HG03439 (cell line): ENCODE results near the gene ZNF654.
"Not testable (repeated sequence)": the region's sequence is repeated elsewhere in the genome, so short reads cannot be mapped to it uniquely, and the experiment has no call there.

ENCODE experiments used
- ATAC-seq: cut with Tn5 transposase; IDR thresholded peaks from one replicate; pipeline ENCODE4 v1.9.1; 2021; ENCODE audit warnings: mild to moderate bottlenecking, moderate library complexity; ENCODE audit not compliant: unreplicated experiment

The ZNF654 gene

DNA sequence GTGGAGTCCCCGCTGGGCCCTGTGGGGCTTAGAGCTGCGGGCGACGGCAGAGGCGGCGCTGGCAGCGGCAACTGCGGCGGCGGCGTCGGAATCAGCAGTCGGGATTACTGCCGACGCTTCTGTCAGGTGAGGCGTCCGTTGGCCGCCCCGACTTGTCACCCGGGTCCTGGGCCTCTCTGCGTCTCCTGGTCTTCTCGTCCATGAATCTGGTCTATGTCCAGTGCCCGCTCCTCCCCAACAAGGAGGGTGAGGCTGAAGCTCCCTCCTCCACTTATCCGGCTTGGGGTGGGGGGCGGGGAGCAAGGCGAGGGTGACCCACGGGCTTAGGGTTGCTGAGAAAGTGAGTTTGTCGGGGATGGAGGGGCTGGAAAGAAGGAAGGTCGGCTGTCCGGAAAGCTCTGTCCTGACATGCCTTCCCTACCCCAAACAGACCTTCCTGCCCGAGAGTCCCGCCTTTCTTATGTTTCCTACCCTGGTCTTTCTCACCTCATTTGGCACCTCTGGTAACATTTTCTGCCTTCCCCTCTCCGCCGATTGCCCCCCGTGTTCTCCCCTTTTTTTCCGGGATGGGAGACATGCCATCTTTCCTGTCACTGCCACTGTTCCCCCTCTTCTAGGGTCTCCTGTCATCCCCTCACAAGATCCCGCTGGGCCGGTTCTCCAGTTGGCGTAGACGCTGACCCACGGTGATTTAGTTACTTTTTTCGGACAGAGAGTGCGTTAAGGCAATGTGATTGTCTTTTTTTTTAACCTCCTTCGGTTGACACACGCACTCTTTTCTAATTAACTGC, 520 bp downstream of the ZNF654 start:
- ATAC-seq = peak; percentile 16

DNA sequence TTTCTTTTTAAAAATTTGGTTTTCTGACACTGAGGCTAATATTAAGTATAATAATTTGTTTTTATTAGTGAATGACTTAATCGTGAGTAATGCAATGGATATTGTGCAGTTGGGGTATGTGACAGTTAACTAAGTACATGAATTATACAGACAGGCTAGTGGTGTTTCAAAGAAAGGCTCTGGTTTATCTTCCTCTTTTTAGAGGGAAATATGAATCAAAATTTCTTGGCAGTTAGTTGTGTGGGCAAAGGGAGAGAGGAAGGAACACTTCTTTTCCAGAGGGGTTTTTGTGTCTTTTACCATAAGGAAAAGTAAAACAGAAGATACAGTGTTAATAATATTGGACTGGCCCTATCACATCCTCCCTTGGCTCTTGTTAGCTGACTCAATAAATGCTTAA, 2.7 kb downstream of the ZNF654 start:
- no peak for ATAC-seq

DNA sequence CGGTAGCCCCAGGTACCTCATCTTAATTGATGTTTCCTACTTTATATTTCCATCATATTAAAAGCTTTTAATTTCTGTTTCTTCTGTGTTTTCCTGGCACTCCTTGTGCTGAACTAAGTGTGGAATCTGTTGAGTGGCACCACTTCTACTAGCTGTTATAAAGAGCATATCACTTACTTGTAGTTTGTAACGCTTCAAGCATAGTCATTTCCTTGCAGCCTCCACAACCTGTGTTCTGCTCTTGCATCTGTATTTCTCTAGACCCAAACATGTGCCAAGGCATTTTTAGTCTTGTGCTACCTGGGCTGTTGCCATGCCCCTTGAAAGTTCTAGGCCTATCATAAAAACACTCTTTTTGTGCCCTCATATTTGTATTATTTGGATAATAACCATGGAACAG, 16.0 kb downstream of the ZNF654 start:
- no peak for ATAC-seq

DNA sequence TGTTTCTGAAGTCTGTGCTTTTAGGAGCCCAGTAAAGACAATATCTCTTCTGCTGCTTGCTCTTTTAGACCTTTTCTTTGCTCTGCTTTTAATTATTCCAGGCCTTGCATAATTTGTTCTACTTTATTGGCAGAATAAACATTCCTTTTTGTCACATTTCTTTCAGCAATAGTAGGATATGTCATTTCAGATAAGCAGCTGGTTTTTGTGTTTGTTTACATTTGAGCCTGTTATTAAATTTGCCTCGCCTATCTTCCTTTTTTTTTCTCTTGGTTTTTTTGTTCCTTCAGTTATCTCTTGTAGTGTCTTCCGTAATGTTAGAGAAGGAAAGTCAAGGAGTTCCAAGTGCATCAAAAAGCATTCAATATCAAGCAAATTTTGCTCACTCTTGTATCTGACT, 16.4 kb downstream of the ZNF654 start:
- no peak for ATAC-seq

DNA sequence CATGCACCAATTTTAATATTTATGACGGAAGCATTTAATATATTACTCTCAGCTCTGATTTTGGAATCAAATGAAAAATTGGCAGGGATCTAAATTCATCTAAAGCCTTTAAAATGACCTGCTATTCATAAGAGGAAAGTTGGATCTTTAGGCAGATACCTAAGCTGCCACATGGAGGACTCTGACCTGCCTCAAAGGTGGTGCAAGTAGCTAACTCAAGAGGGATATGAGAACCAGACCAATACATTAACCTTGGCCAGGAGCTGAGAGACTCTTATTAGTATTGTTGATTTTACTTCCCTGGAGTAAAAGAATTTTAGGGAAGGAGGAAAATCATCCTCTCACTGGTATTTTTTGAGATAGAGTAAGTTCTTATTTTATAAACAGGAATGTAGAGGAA, 17.7 kb downstream of the ZNF654 start:
- no peak for ATAC-seq

DNA sequence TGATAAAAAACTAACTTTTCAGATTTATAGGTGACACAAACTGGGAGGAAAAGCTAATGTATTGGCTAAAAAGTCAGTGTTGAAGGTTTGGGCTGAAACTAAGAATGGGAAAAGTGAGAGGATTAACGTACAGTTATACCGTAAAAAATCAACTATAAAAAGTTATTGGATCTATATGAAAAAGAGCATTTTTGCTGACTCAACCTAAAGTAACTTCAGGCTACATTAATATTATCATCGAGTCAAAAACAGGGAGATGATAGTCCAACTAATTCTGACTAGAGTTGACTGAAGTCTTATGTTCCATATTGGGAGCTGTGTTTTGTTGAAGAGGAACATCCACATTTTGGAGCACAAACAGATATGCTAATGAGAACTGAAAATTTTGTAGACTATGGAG, 19.9 kb downstream of the ZNF654 start:
- no peak for ATAC-seq

DNA sequence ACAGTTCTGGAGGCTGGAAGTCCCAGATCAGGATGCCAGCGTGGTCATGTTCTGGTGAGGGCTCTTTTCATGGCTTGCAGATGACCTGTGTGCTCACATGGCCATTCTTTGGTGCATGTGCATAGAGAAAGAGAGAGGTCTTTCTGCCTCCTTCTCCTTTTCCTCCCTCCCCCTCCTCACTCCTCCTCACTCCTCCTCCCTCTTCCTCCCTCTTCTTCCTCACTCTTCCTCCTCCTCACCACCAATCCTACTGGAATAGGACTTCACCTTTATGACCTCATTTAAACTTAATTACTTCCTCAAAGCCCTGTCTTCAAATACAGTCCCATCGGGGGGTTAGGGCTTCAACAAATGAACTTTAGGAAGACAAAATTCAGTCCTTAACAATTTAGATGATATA, 23.8 kb downstream of the ZNF654 start:
- no peak for ATAC-seq

DNA sequence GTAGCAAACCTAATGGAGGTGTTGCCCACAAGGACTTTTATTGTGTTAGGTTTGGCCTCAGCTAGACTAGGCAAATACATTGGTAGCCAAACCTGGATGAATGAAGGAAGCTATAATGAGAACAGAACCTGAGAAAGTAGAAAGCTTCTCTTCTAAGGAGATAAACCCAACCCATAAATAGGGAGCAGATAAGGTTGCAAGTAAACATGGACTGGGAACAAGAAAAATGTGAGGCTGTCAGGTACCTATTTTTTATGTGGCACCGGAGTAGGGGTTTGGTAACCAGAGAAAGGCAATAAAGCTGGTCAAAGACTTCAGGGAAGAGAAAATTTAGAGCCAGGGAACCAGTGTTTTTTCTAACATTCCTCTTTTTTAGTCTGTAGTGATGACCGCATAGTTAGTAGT, 25.0 kb downstream of the ZNF654 start:
- ATAC-seq = no peak

DNA sequence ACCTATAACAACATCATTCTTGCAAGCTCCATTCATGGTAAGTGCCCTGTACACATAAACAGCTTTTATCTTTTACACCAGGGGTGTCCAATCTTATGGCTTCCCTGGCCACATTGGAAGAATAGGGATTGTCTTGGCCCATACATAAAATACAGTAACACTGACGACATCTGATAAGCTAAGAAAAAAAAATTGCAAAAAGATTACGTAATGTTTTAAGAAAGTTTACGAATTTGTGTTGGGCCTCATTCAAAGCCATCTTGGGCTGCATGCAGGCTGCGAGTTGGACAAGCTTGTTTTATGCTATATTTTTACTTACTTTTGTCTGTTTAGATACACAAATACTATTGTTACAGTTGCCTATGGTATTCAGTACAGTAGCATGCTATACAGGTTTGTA, 31.6 kb downstream of the ZNF654 start:
- ATAC-seq = no peak

DNA sequence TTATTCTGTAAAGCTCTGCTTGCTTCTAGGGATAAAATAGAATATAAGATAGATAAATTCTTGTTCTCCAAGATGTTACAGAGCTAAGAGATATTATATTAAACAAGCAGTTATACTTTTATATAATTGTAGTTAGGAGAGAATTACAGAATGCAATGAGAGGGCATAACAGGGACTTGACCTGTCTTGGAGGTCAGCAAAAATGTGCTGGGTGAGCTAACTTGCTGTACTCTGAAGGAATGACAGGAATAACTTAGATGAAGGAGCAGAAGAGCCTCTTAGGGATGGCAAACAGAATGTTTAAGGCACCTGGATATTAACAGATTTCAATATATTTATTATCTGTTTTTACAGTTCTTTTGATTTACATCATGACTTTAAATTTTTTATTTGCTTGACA, 33.2 kb downstream of the ZNF654 start:
- no peak for ATAC-seq

DNA sequence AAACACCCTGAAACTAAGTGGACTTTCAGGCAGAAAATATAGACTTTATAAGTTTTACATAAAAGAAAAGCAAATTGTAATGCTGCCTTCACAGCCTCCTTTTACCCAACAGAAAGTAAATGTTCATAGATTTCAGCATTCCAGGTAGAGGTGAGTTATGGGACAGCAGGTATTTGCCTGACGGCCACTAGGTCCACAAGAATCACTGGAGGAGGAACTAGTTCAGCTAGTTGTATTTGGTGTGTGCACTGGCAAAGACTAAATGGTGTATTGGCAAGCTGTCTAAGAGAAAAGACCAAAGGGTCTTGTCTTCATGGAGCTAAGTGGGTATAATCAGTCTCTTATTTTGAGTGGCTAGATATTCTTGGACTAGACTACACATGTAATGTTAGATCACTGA, 34.2 kb downstream of the ZNF654 start:
- ATAC-seq = no peak

DNA sequence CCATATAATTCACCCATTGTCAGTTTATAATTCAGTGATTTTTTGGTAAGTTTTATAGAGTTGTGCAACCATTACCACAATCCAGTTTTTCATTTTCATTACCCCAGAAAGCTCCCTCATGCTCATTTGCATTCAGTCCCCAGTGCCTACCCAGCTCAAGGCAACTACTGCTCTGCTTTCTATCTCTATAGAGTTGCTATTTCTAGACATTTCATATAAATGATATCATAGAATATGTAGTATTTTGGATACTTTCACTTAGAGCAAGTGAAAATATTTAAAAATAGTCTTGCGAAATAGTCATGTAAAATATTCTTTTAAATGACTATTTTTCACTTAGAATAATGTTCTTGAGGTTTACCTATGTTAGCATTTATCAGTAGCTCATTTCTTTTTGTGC, 42.1 kb downstream of the ZNF654 start:
- no peak for ATAC-seq

DNA sequence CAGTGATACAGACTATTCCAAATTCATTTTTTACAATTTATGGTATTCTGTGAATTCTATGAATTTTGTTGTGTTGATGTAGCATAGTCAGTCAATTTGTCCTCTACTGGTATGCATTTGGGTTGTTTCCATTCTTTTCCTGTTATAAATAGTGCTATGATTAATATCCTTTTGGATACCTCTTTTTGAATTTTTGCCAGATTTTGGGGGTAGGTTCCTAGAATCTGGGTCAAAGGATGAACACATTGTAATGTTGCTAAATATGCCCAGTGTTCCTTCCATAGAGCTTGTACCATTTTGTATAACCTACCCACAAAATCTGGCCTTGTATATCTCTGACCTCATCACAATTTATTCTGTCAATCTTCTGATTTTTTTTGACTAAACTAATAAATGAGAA, 46.3 kb downstream of the ZNF654 start:
- no peak for ATAC-seq

DNA sequence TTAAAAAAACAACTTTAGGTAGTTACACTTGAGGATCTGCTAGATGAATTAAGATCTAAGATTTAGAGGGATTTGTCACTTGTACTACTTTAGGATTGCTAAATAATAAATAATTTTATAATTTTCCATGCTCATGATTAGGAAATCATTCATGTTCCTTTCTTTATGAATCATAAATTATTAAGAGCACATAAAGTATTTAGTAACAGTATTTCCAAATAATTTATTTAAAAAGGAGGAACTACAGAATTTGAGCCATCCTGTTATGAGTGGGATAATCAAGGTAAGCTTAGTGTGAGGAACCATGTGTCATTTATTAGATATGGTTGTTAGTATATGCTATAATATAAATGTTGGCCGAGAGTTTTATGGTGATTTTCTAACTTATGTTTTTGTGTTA, 53.2 kb downstream of the ZNF654 start:
- no peak for ATAC-seq

DNA sequence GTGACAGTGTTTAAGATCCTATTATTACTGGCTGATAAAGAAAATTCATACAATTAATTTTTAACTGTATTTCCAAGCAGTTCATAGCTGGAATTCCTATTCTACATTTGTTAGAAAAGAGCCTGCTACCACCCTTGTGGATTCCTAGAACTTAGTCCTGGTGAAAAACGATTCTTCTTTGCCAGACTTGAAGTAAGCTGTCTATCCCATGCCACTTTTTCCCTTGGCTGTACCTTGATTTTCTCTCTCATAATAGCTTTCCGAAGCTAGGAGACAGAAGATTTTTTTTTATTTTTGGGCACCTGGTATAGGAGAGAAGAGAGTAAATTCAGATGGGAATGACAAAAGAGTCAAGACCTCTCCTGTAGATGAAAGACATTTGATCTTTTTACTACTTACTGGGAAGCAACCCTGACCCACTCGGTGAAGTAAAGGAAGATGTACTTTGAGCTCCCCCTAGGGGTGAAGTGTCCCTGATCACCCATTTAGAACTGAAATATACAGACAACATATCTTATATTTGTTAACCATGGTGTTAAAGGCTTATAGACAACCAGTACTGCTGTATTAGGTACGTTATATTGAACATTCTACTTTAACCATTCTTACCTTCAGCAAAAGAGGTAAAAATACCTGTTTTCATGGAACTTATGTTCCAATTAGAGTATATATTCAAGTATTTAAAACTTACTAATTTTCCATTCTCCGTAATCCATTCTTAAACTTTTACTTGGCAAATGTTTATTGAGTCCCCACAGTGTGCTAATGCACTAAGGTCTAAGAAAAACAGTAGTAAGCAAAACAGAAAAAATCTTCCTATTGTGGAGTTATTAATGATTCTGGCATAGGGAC, 54.5 kb downstream of the ZNF654 start:
- peak; percentile 82 for ATAC-seq

DNA sequence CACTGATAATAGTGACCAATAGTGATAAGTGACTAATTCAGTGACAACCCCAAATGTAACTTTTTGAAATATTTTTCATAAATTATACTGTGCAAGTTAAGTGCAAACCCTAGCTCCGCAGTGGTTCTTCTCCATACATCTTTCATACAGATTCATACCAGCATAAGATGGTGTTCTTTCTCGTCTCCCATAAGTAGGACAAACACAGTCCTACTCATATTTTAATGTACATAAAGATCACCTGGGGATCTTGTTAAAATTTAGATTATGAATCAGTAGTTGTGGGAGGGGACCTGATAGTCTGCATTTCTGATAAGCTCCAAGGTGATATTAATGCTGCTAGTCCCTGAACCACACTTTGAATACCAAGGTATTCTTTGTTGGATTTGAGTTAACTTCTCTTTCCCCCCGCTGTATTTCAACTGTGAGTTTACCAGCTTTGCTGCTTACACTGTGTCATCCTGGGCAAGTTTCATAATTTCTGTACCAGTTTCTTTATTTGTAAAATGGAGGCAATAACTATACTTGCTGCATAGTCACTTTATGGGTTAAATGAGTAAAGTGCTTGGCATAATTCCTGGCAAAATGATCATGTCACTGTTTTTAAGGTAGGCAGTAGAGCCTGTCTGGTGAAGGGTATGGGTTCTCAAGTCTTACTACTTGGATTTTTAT, 56.0 kb downstream of the ZNF654 start:
- ATAC-seq = no peak

DNA sequence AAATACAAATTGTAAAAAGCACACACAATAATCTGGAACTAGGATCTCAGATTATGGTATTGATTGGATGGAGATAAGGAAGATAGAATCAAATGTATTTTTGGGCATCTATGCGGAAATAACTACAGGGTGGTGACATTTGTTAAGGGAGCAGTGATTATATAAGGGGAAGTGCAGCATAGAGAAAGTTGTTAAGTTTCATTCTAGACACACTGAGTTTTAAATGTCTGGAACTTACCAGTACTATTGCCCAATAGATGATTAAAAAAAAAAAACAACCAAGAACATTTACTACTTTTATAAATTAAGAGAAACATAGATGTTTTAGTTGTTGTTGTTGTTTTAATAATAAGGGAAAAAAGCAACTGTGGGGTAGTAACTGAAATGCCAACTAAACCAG, 58.6 kb downstream of the ZNF654 start:
- no peak for ATAC-seq

DNA sequence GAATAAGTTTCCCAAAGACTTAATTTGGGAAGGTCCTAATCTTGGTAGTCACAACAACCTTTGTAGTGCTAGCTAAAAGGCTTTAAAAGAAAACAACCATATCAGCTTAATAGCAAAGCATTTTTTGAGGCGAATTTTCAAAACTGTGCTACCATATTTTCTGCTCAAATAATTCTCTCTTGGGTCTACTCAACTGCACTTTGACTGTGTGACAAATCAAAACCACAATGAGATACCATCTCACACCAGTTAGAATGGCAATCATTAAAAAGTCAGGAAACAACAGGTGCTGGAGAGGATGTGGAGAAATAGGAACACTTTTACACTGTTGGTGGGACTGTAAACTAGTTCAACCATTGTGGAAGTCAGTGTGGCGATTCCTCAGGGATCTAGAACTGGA, 59.5 kb downstream of the ZNF654 start:
- ATAC-seq = not testable (repeated sequence)

DNA sequence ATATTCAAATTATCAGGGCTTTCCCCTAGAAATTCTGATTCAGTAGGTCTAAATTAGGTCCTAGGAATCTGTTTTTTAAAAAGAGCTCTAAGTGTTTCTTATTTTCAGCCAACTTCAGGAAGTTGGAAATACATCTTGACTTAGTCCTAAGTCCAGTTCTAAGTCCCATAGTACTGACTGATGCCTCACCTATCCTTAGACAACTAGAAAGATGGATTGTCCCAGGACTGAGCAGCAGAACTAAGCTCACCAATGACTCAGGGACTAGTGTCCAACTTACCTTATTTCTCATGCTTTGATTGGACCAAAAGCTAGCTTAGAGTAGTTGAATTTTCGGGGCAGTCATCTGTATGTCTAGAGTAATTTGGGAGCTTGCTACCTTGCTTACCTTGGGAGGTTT, 64.5 kb downstream of the ZNF654 start:
- ATAC-seq = no peak

DNA sequence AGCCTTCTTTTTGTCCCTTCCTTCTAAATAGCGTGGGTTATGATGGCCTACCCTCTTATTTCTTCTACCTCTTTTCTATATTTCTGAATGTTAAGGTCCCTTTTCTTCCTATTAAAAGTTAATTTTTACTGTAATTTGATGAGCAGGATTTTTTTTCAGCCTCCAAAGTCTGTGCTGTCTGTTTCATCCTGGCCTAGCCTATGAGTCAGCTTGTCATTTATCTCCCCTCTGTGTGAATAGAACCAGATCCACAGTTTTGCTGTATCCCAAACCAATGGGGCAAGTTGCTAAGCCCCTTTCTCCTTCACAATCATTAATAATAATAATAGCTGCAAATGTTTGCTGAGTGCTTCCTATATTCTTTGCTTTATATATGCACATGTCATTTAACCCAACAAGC, 72.6 kb downstream of the ZNF654 start:
- ATAC-seq = no peak

DNA sequence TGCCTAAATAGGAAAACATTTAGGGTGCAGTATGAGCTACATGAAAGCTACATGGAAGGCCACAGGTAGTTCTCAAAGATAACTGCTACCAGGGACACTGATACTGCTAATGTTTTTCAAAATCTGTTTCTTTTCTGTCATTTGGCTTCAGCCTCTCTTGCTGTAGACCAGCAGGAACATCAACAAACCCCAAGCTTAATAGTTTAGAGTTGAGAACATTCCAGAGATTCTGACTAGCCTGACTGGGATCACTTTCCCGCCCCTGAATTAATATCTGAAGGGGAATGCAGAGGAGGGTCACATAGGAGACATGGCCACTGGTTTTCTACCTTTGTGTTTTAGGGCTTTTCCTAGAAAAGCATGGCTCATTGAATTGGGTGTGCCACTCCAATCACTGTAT, 73.8 kb downstream of the ZNF654 start:
- ATAC-seq = no peak
